Testis (tissue), 3 donors: ENCODE measurements around the gene TMIE. TPM values are rescaled to one million over a fixed set of nuclear protein-coding genes. Genes with fewer than 3 reads are reported as not detected.
"Not testable (repeated sequence)": the region's sequence is repeated elsewhere in the genome, so short reads cannot be mapped to it uniquely, and the experiment has no call there.

Source experiments
- DNase-seq: peaks from one replicate; pipeline ENCODE4 v3.0.0-alpha.2; 2019
- H3K27ac ChIP-seq, 2 donors: fragments of 200-600 bp; sonication (generic); one replicate each; pipeline ENCODE4 v1.5.1; 2019
- H3K27me3 ChIP-seq: fragments of 200-600 bp; sonication (generic); one replicate; pipeline ENCODE4 v1.5.1; 2019
- H3K36me3 ChIP-seq: fragments of 200-600 bp; sonication (generic); one replicate; pipeline ENCODE4 v1.5.1; 2017; ENCODE audit warnings: low read depth; ENCODE audit errors: missing control alignments
- H3K4me1 ChIP-seq: fragments of 200-600 bp; sonication (generic); one replicate; pipeline ENCODE4 v1.5.1; 2019
- H3K4me3 ChIP-seq, 2 donors: fragments of 200-600 bp; sonication (generic); one replicate each; pipeline ENCODE4 v1.5.1; 2017 to 2019
- H3K9me3 ChIP-seq: fragments of 200-600 bp; sonication (generic); one replicate; pipeline ENCODE4 v1.5.1; 2017
- POLR2A ChIP-seq: fragments of 450-650 bp; IDR thresholded peaks from one replicate; pipeline ENCODE4 v1.6.1; 2017; ENCODE audit warnings: antibody characterized with exemption, mild to moderate bottlenecking, moderate library complexity
- WGBS, 2 donors: methylation state at CpG; one replicate each; pipeline ENCODE4 v1.1.5; 2018; 5-methylcytosine and 5-hydroxymethylcytosine counted together
- intact Hi-C: fragments of 100-400 bp; cut with DNase I; formaldehyde crosslinking; loops from one replicate; pipeline ENCODE4 v1.15.1; 2023; ENCODE audit warnings: low total_unique reads
- polyA plus RNA-seq: library from polyadenylated mRNA; stranded (reverse); fragments of 350-450 nt; fragmentation: Illumina TruSeq; extraction: RNeasy Lipid Tissue Mini Kit (QIAGEN cat#74804); gene quantifications from one replicate; pipeline ENCODE4 v1.2.3, GENCODE V29; 2014; ENCODE audit warnings: low read depth, low replicate concordance; ENCODE audit not compliant: insufficient read depth
- total RNA-seq, 2 donors: library from RNA; depleted of rRNA; stranded (reverse); fragments of >200 nt; gene quantifications; one replicate each; pipeline ENCODE4 v1.2.3, GENCODE V29; 2016
- TF ChIP-seq, protein P1 (sequence below), 3 experiments: fragments of 450-650 bp in 2 of 3; fragments of 200-600 bp in 1 of 3; sonication (generic) in 1 of 3; IDR thresholded peaks; one replicate each; pipeline ENCODE4 v1.5.1; 2016 to 2019; ENCODE audit warnings: antibody characterized with exemption in 3 of 3, mild to moderate bottlenecking in 2 of 3, moderate library complexity in 1 of 3

Gene TMIE
- total and polyA plus RNA-seq, 3 donors from 2014 or later: 1.5 to 2.3 (median 1.8) TPM

DNA sequence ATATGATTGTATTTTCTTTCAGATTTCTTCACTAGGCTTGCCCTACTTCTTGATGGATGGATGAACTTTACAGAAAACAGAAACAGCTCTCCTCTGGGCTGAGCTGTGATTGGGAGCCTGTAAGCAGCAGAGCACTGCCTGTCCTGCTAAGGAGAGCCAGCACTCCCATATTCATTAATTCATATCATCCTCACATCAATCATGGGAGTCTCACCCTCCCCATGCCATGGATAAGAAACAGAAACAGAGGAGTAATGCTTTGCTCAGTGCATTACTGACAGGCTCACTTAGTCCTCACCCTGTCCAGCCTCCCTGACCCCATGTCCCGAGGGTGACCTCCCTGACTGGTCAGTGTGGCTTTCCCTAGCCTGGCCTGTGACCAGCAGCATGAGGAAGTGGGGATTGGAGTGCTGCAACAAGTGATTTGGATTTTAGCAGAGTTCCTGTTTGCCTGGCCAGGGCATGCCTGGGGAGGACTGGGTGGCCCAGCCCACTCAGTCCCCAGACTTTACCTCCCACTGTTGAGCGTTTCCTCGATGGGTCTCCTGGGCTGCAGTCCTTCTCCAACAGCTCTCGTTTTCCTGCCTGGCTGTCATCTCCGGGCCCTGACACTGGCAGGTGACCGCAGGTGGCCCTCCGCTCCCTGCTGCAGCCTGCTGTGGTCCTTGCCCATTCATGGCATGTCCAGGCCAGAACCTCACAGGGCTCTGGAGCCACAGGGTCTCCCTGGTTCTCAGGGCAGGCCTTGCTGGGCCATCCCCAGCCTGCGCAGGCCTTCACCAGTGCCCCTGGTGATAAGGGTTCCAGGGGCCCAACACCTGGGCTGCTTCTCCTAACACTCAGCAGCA is 1.3 kb upstream of the TMIE start:
- peaks cover 43% of the 10 kb centered on the region for H3K4me1 ChIP-seq
- no peak overlapping the region for H3K4me3 ChIP-seq
- intact Hi-C loops: loop anchor here (5.0 kb wide), 1 partner anchor 202 kb away; no protein-coding TSS in a partner anchor
- peak; percentile 58 for DNase-seq
- 71 to 82% methylated on average over 2 to 8 of the region's 8 CpGs for WGBS, 2 donors
- no peaks in the 10 kb centered on the region for H3K9me3 ChIP-seq
- TF ChIP-seq POLR2A: no peak
- TF ChIP-seq, protein P1, sequence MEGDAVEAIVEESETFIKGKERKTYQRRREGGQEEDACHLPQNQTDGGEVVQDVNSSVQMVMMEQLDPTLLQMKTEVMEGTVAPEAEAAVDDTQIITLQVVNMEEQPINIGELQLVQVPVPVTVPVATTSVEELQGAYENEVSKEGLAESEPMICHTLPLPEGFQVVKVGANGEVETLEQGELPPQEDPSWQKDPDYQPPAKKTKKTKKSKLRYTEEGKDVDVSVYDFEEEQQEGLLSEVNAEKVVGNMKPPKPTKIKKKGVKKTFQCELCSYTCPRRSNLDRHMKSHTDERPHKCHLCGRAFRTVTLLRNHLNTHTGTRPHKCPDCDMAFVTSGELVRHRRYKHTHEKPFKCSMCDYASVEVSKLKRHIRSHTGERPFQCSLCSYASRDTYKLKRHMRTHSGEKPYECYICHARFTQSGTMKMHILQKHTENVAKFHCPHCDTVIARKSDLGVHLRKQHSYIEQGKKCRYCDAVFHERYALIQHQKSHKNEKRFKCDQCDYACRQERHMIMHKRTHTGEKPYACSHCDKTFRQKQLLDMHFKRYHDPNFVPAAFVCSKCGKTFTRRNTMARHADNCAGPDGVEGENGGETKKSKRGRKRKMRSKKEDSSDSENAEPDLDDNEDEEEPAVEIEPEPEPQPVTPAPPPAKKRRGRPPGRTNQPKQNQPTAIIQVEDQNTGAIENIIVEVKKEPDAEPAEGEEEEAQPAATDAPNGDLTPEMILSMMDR (IDR thresholded peaks at IDR 0.05): no peak
- no peak overlapping the region for H3K27ac ChIP-seq
- H3K27me3 ChIP-seq: no peaks in the 10 kb centered on the region
- H3K36me3 ChIP-seq: no peaks in the 10 kb centered on the region

DNA sequence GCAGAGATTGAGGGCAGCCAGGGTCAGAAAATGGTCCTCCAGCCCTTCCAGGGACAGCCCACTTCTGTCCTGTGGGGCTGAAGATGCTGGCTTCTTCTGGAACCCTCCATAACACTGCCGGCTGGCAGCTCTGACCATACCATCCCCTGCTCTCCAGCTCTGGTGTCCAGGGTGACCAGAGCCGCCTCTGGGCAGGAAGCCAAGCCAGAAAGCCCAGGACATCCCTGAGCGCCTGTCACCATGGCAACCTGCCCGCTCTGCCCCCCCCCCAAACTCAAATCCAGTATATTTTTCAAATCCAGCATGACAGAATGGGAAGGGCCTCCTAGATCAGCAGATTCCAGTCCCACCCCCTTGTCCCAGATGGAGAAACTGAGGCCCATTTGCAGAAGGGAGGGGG is 420 bp upstream of the TMIE start:
- Histone ChIP-seq H3K9me3 (no peaks in the 10 kb centered on the region), H3K4me3 (peak overlapping the region; percentile 21 to 31), H3K4me1 (peaks cover 38% of the 10 kb centered on the region), H3K27me3 (no peaks in the 10 kb centered on the region), H3K36me3 (no peaks in the 10 kb centered on the region), H3K27ac (no peak overlapping the region)
- TF ChIP-seq POLR2A: no peak
- TF ChIP-seq, protein P1 (IDR thresholded peaks at IDR 0.05): no peak
- DNase-seq: no peak
- WGBS, 2 donors: 20 to 41% methylated on average over 1 to 4 of the region's 4 CpGs
- intact Hi-C loops: loop anchor here (5.0 kb wide), 1 partner anchor 202 kb away; no protein-coding TSS in a partner anchor

DNA sequence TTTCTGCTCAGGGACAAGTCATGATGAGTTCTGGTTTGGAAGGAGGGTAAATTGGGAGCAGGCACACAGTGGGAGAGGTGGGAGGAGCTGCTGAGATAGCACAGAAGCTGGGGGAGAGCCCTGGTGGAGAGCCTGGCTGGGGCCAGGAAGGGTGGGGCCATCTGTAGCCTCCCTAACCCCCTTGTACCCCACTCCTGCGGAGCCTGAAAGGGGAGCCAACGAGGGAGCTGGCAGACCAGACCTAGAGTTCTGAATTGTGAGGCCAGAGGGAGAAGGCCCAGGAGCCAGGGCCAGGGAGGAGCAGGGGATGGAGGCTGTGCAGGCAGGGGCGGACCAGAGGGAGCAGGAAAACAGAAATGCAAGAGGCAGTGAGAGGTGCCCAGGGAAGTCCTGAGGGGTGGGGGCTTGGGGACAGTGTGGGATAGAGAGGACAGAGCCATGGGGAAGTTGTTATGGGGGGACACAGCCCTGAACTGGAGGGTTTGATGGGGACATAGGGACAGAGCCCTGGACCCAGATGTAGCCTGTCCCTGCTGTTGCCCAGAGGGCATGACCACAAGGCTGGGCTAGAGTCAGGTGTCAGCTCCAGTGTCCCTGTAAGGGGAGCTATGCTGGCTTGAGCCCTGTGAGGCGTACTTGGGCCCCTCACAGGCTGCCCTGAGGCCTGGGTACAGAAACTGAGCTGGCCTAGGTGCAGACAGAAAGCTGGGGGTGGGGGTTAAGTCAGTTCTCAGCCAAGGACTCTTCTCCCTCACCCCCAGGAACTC is 1.2 kb downstream of the TMIE start:
- no peak for DNase-seq
- 73 to 75% methylated on average over 4 of the region's 4 CpGs for WGBS, 2 donors
- Histone ChIP-seq H3K36me3 (no peaks in the 10 kb centered on the region), H3K27me3 (no peaks in the 10 kb centered on the region), H3K27ac (no peak overlapping the region), H3K9me3 (no peaks in the 10 kb centered on the region), H3K4me1 (peaks cover 24% of the 10 kb centered on the region), H3K4me3 (no peak overlapping the region)
- TF ChIP-seq, protein P1 (IDR thresholded peaks at IDR 0.05): no peak
- TF ChIP-seq POLR2A: no peak
- intact Hi-C loops: loop anchor here (5.0 kb wide), 1 partner anchor 200 kb away; no protein-coding TSS in a partner anchor

DNA sequence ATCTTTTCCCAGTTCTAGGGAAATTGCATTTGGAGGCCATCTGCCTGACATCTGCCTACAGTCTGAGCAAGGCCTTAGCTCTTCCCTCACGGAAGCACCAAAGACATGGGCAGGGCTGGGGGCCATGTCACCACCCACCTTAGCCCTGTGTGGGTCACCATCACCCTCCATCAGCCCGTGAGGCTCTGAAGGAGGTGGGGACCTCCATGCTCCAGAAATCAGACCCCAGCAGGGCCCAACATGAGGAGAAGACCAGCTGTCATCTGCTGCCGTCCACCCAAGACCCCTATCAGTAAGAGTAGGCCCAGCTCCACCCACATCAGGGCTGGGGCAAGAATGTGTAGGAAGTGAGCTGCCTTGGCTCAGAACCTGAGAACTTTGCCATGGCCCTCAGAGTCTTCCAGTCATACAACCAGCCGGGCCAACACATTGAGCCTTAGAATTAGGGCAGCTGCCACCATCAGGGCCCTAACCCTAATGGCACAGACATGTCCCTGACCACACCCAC is 1.9 kb downstream of the TMIE start:
- TF ChIP-seq, protein P1 (IDR thresholded peaks at IDR 0.05): no peak
- no peak for TF ChIP-seq POLR2A
- 91 to 96% methylated on average over 3 to 4 of the region's 4 CpGs for WGBS, 2 donors
- Histone ChIP-seq H3K9me3 (no peaks in the 10 kb centered on the region), H3K4me1 (peaks cover 24% of the 10 kb centered on the region), H3K27ac (no peak overlapping the region), H3K4me3 (no peak overlapping the region), H3K27me3 (no peaks in the 10 kb centered on the region), H3K36me3 (no peaks in the 10 kb centered on the region)
- no peak for DNase-seq
- intact Hi-C loops: loop anchor here (5.0 kb wide), 1 partner anchor 199 kb away; no protein-coding TSS in a partner anchor

DNA sequence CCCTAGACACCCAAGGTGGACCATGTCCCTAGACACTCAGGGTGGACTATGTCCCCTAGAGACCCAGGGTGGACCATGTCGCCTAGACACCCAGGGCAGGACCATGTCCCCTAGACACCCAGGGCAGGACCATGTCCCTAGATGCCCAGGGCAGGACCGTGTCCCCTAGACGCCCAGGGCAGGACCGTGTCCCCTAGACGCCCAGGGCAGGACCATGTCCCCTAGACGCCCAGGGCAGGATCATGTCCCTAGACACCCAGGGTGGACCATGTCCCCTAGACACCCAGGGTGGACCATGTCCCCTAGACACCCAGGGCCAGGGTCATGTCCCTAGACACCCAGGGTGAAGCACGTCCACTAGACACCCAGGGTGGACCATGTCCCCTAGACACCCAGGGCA is 3.2 kb downstream of the TMIE start:
- H3K27me3 ChIP-seq, H3K36me3 ChIP-seq: not testable (repeated sequence)
- intact Hi-C loops: loop anchor here (5.0 kb wide), 1 partner anchor 198 kb away; no protein-coding TSS in a partner anchor

More for the DNA sequence above, 3.2 kb downstream of the TMIE start:
- H3K4me1 ChIP-seq: peaks cover 23% of the 10 kb centered on the region
- not testable (repeated sequence) for DNase-seq, H3K4me3 ChIP-seq, H3K27ac ChIP-seq, H3K9me3 ChIP-seq
- 51 to 65% methylated on average over 5 to 7 of the region's 7 CpGs for WGBS, 2 donors
